ENCODE results near the gene SPECC1L.

GRCh38 chr22:24430431-24431308 lies 160.0 kb downstream of the SPECC1L start:
- TF ChIP-seq CTCF (IDR thresholded peaks at IDR 0.05) (no peak), POLR2A (IDR thresholded peaks at IDR 0.05) (no peak)

All from body of pancreas (tissue), 4 donors.